CD14-positive monocyte (primary cell): ENCODE results near the gene CREB5. TPM values are rescaled to one million over a fixed set of nuclear protein-coding genes. Genes with fewer than 3 reads are reported as not detected.

Experiments
- DNase-seq, 3 donors: peaks; one replicate each; pipeline ENCODE4 v3.0.0-alpha.2; 2011 to 2022
- H2AFZ ChIP-seq: 2 replicates; pipeline ENCODE4 v1.6.0; 2012; ENCODE audit warnings: mild to moderate bottlenecking, low read depth, low read length, inconsistent platforms; ENCODE audit not compliant: insufficient read depth, poor library complexity, severe bottlenecking
- H3K27ac ChIP-seq, 2 donors: 1 replicate in 1 of 2; 2 replicates in 1 of 2; pipeline ENCODE4 v1.5.1; 2012 to 2013; ENCODE audit warnings: low read length in 2 of 2, control low read depth in 1 of 2, inconsistent platforms in 1 of 2, low read depth in 1 of 2, mild to moderate bottlenecking in 1 of 2
- H3K27me3 ChIP-seq, 2 donors: one replicate each; pipeline versions ENCODE4 v1.6.0 to v1.6.1; 2011 to 2013; ENCODE audit warnings: low read length in 2 of 2; ENCODE audit not compliant: control insufficient read depth in 2 of 2, insufficient read depth in 2 of 2
- H3K36me3 ChIP-seq, 2 donors: replicated peaks in 1 of 2; 1 replicate in 1 of 2; 2 replicates in 1 of 2; pipeline versions ENCODE4 v1.5.1 to v1.6.1; 2012 to 2013; ENCODE audit warnings: low read length in 2 of 2, control low read depth in 1 of 2, inconsistent platforms in 1 of 2, mild to moderate bottlenecking in 1 of 2; ENCODE audit not compliant: insufficient read depth in 2 of 2, control insufficient read depth in 1 of 2
- H3K4me1 ChIP-seq, 2 donors: 1 replicate in 1 of 2; 2 replicates in 1 of 2; pipeline versions ENCODE4 v1.5.1 to v1.6.1; 2012 to 2013; ENCODE audit warnings: low read length in 2 of 2, control low read depth in 1 of 2, inconsistent platforms in 1 of 2, mild to moderate bottlenecking in 1 of 2, moderate library complexity in 1 of 2; ENCODE audit not compliant: insufficient read depth in 2 of 2, control insufficient read depth in 1 of 2
- H3K4me2 ChIP-seq: replicated peaks from 2 replicates; pipeline ENCODE3; 2012; ENCODE audit warnings: low read length, moderate library complexity, mild to moderate bottlenecking; ENCODE audit not compliant: poor library complexity, severe bottlenecking; ENCODE audit errors: extremely low read depth
- H3K4me3 ChIP-seq, 3 experiments: fragments of 200-600 bp in 1 of 3; sonication (generic) in 1 of 3; replicated peaks in 1 of 3; 1 replicate in 2 of 3; 2 replicates in 1 of 3; pipeline ENCODE4 v1.5.1; 2011 to 2013; ENCODE audit warnings: low read length in 3 of 3, mild to moderate bottlenecking in 3 of 3, control low read depth in 2 of 3, low read depth in 2 of 3, inconsistent platforms in 1 of 3, moderate library complexity in 1 of 3
- H3K79me2 ChIP-seq: 2 replicates; pipeline ENCODE4 v1.6.0; 2012; ENCODE audit warnings: mild to moderate bottlenecking, control low read depth, inconsistent platforms, low read length, moderate library complexity; ENCODE audit not compliant: insufficient read depth
- H3K9ac ChIP-seq: 2 replicates; pipeline ENCODE4 v1.6.0; 2017; ENCODE audit warnings: low read length, mild to moderate bottlenecking; ENCODE audit not compliant: insufficient read depth, poor library complexity, severe bottlenecking
- H3K9me3 ChIP-seq, 2 donors: replicated peaks in 1 of 2; 1 replicate in 1 of 2; 2 replicates in 1 of 2; pipeline versions ENCODE4 v1.5.1 to v1.6.1; 2012 to 2013; ENCODE audit warnings: low read length in 2 of 2, control low read depth in 1 of 2; ENCODE audit not compliant: control insufficient read depth in 1 of 2, insufficient read depth in 1 of 2
- H4K20me1 ChIP-seq: 2 replicates; pipeline ENCODE4 v1.6.0; 2012; ENCODE audit warnings: mild to moderate bottlenecking, low read length, control low read depth, moderate library complexity; ENCODE audit not compliant: insufficient read depth
- H3K27ac Mint-ChIP-seq, 7 donors: one replicate each; pipeline ENCODE4 v1.8.0; 2020; ENCODE audit warnings: mild to moderate bottlenecking in 7 of 7, mixed read lengths in 7 of 7, moderate library complexity in 6 of 7, inconsistent platforms in 2 of 7
- H3K27me3 Mint-ChIP-seq, 3 donors: one replicate each; pipeline ENCODE4 v1.8.0; 2021 to 2022; ENCODE audit warnings: low read depth in 3 of 3, mild to moderate bottlenecking in 3 of 3, mixed read lengths in 3 of 3, moderate library complexity in 3 of 3, inconsistent platforms in 1 of 3
- H3K36me3 Mint-ChIP-seq, 2 donors: one replicate each; pipeline ENCODE4 v1.8.0; 2020; ENCODE audit warnings: mixed read lengths in 2 of 2, inconsistent platforms in 1 of 2, mild to moderate bottlenecking in 1 of 2
- H3K4me1 Mint-ChIP-seq: one replicate; pipeline ENCODE4 v1.8.0; 2020; ENCODE audit warnings: mild to moderate bottlenecking, mixed read lengths
- H3K4me3 Mint-ChIP-seq, 2 donors: one replicate each; pipeline ENCODE4 v1.8.0; 2020; ENCODE audit warnings: mild to moderate bottlenecking in 2 of 2, mixed read lengths in 2 of 2, moderate library complexity in 1 of 2
- H3K9me3 Mint-ChIP-seq, 7 donors: one replicate each; pipeline ENCODE4 v1.8.0; 2020 to 2022; ENCODE audit warnings: mixed read lengths in 7 of 7, mild to moderate bottlenecking in 6 of 7, moderate library complexity in 6 of 7, inconsistent platforms in 2 of 7
- CTCF ChIP-seq: fragments of 200-600 bp; IDR thresholded peaks from one replicate; pipeline ENCODE4 v1.8.0; 2022; ENCODE audit warnings: antibody characterized with exemption, mild to moderate bottlenecking
- WGBS: methylation state at CpG from one replicate; pipeline ENCODE4 v1.1.5; 2013; ENCODE audit warnings: missing lambda C conversion rate; ENCODE audit not compliant: insufficient coverage; 5-methylcytosine and 5-hydroxymethylcytosine counted together
- intact Hi-C, 2 donors: fragments of 100-400 bp; cut with micrococcal nuclease; formaldehyde crosslinking; loops; one replicate each; pipeline versions ENCODE4 v1.15.0 to v1.15.1; 2023
- polyA plus RNA-seq, 3 donors: library from polyadenylated mRNA; depleted of rRNA in 1 of 3; unstranded in 2 of 3; stranded (reverse) in 1 of 3; fragments of 300-500 nt in 2 of 3; fragments of >200 nt in 1 of 3; fragmentation: Illumina TruSeq in 2 of 3; gene quantifications; 1 replicate in 2 of 3; 2 replicates in 1 of 3; pipeline ENCODE4 v1.2.3, GENCODE V29; 2012 to 2021

The CREB5 gene
- polyA plus RNA-seq, 3 donors: 25.1 to 72.3 (median 44.2) TPM

- H3K4me1 ChIP-seq: peaks cover 0 to 4% of the 10 kb centered on the region in 2 donors
- H3K4me1 Mint-ChIP-seq: peaks cover 6% of the 10 kb centered on the region
- no peak overlapping the region for H3K4me3 ChIP-seq
- H3K79me2 ChIP-seq: no peaks in the 10 kb centered on the region
- no peaks in the 10 kb centered on the region for H3K36me3 Mint-ChIP-seq
- no peak overlapping the region for H3K27ac Mint-ChIP-seq
- H3K4me2 ChIP-seq: no peak overlapping the region
- H2AFZ ChIP-seq: no peak overlapping the region
- H3K4me3 Mint-ChIP-seq: no peak overlapping the region
- H4K20me1 ChIP-seq: no peaks in the 10 kb centered on the region
- H3K9me3 ChIP-seq: no peaks in the 10 kb centered on the region
- intact Hi-C loops: no loop called here
- DNase-seq: no peak
- H3K9ac ChIP-seq: no peak overlapping the region
- WGBS: no CpG with 5 or more reads among the region's 1 CpG
- TF ChIP-seq CTCF: no peak
- H3K36me3 ChIP-seq: no peaks in the 10 kb centered on the region
- H3K27me3 Mint-ChIP-seq: peaks cover 0 to 3% (median 0%) of the 10 kb centered on the region in 3 donors
- no peak overlapping the region for H3K27ac ChIP-seq
- no peaks in the 10 kb centered on the region for H3K9me3 Mint-ChIP-seq
- no peaks in the 10 kb centered on the region for H3K27me3 ChIP-seq
Observed at GRCh38 chr7:28837216-28837615, 424.9 kb downstream of the CREB5 start.

GRCh38 chr7:28840592-28840995 lies 428.3 kb downstream of the CREB5 start:
- no peaks in the 10 kb centered on the region for H3K36me3 Mint-ChIP-seq
- Histone ChIP-seq H3K79me2 (no peaks in the 10 kb centered on the region), H4K20me1 (no peaks in the 10 kb centered on the region), H3K9ac (no peak overlapping the region), H3K4me2 (no peak overlapping the region), H3K9me3 (no peaks in the 10 kb centered on the region), H3K4me1 (peaks cover 0 to 4% of the 10 kb centered on the region in 2 donors), H3K27ac (no peak overlapping the region), H3K27me3 (peaks cover 0 to 5% of the 10 kb centered on the region in 2 donors), H2AFZ (no peak overlapping the region), H3K36me3 (no peaks in the 10 kb centered on the region), H3K4me3 (no peak overlapping the region)
- no CpG with 5 or more reads among the region's 3 CpGs for whole genome bisulfite sequencing
- peak; percentile 60 for TF ChIP-seq CTCF
- DNase-seq: no peak
- H3K27me3 Mint-ChIP-seq: peaks cover 8 to 10% (median 8%) of the 10 kb centered on the region in 3 donors
- H3K9me3 Mint-ChIP-seq: no peaks in the 10 kb centered on the region
- intact Hi-C loops: no loop called here
- H3K27ac Mint-ChIP-seq: no peak overlapping the region
- H3K4me3 Mint-ChIP-seq: no peak overlapping the region
- H3K4me1 Mint-ChIP-seq: peaks cover 6% of the 10 kb centered on the region
